ENCODE measurements around the gene TXNL4B. TPM values are rescaled to one million over a fixed set of nuclear protein-coding genes. Genes with fewer than 3 reads are reported as not detected.

Gene TXNL4B
- total RNA-seq, 1 experiment from 2014 or later = 12.2 TPM

- TF ChIP-seq EZH2 (IDR thresholded peaks at IDR 0.05; ENCODE audit: low read depth) (no peak), CTCF (conservative IDR thresholded peaks at IDR 0.05) (peak; percentile 74)
- H3F3A ChIP-seq (ENCODE audit: insufficient read depth, low read depth) = no peaks in the 10 kb centered on the region
- no peaks in the 10 kb centered on the region for H3K9me2 ChIP-seq (ENCODE audit: insufficient read depth)
- peaks cover 23% of the 10 kb centered on the region; the same call in 1 of the 2 replicates for H3K27me3 ChIP-seq (ENCODE audit: insufficient read depth, low read depth)
- intact Hi-C loops (cut with micrococcal nuclease; ENCODE audit: unreplicated experiment) = loop anchor here (1.0 kb wide), 1 partner anchor 33 kb away; no protein-coding TSS in a partner anchor
- no TSS peak for BruUV-seq (replicated peaks)
- ChIA-PET CTCF (interaction anchor here (1.5 kb wide), 1 partner anchor 27 kb away, joined by 6 read pairs; the partner anchor contains the start of genes DHX38 and TXNL4B), POLR2A (ENCODE audit: unreplicated experiment) (no interaction called here)
- no peak overlapping the region for H3K4me3 ChIP-seq
- H3K79me2 ChIP-seq (ENCODE audit: low read depth) = no peaks in the 10 kb centered on the region
- peak in 1 of 2 experiments; percentile 2 for DNase-seq
- H3K27ac ChIP-seq = no peak overlapping the region
- no peaks in the 10 kb centered on the region for H3K4me1 ChIP-seq (replicated peaks; ENCODE audit: insufficient read depth)
- H4K20me1 ChIP-seq (ENCODE audit: insufficient read depth) = no peaks in the 10 kb centered on the region
- no peaks in the 10 kb centered on the region for H3K9me3 ChIP-seq (ENCODE audit: insufficient read depth, low read depth)
- no peak overlapping the region for H2AFZ ChIP-seq
- no peak overlapping the region for H3K4me2 ChIP-seq
- H3K36me3 ChIP-seq (ENCODE audit: low read depth) = no peaks in the 10 kb centered on the region
Observed at GRCh38 chr16:72066747-72067146, 26.7 kb downstream of the TXNL4B start.

GRCh38 chr16:72064361-72064894 is 29.0 kb downstream of the TXNL4B start:
- no peaks in the 10 kb centered on the region for H3K79me2 ChIP-seq (ENCODE audit: low read depth)
- ChIA-PET POLR2A (ENCODE audit: unreplicated experiment) (no interaction called here), CTCF (no interaction called here)
- H3K36me3 ChIP-seq (ENCODE audit: low read depth) = no peaks in the 10 kb centered on the region
- H3K4me2 ChIP-seq = no peak overlapping the region
- no TSS peak for BruUV-seq (replicated peaks)
- no peaks in the 10 kb centered on the region for H3K9me2 ChIP-seq (ENCODE audit: insufficient read depth)
- H3K27me3 ChIP-seq (ENCODE audit: insufficient read depth, low read depth) = peaks cover 31% of the 10 kb centered on the region; the same call in 1 of the 2 replicates
- H4K20me1 ChIP-seq (ENCODE audit: insufficient read depth) = no peaks in the 10 kb centered on the region
- H3K27ac ChIP-seq = no peak overlapping the region
- TF ChIP-seq EZH2 (IDR thresholded peaks at IDR 0.05; ENCODE audit: low read depth) (no peak), CTCF (conservative IDR thresholded peaks at IDR 0.05) (no peak)
- H3F3A ChIP-seq (ENCODE audit: insufficient read depth, low read depth) = no peaks in the 10 kb centered on the region
- intact Hi-C loops (cut with micrococcal nuclease; ENCODE audit: unreplicated experiment) = no loop called here
- no peak overlapping the region for H2AFZ ChIP-seq
- no peak overlapping the region for H3K4me3 ChIP-seq
- no peaks in the 10 kb centered on the region for H3K4me1 ChIP-seq (replicated peaks; ENCODE audit: insufficient read depth)
- no peaks in the 10 kb centered on the region for H3K9me3 ChIP-seq (ENCODE audit: insufficient read depth, low read depth)
- DNase-seq = no peak

DNA sequence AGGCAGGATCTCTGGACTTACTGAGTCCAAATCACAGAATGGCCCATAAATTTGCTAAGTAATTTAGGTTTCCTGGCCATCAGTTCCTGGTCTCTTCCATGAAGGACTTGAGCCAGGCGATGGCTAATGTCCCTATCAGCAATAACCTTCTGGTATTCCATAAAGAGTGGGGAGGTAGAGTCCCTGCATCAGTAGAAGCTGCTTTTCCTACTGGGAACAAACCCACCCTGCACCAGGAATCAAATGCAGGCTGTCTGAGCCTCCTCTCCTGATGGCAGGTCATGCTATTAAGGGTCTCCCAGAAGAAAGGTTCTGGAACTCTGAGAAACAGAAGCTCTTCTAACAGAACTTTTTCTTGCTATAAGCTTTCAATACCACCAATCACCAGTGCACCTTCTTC is 31.9 kb downstream of the TXNL4B start:
- Histone ChIP-seq H4K20me1 (ENCODE audit: insufficient read depth) (no peaks in the 10 kb centered on the region), H3K4me2 (no peak overlapping the region), H3K4me1 (replicated peaks; ENCODE audit: insufficient read depth) (no peaks in the 10 kb centered on the region), H2AFZ (no peak overlapping the region), H3F3A (ENCODE audit: insufficient read depth, low read depth) (no peaks in the 10 kb centered on the region), H3K36me3 (ENCODE audit: low read depth) (no peaks in the 10 kb centered on the region), H3K9me2 (ENCODE audit: insufficient read depth) (no peaks in the 10 kb centered on the region), H3K4me3 (no peak overlapping the region), H3K9me3 (ENCODE audit: insufficient read depth, low read depth) (no peaks in the 10 kb centered on the region), H3K79me2 (ENCODE audit: low read depth) (no peaks in the 10 kb centered on the region), H3K27ac (no peak overlapping the region), H3K27me3 (ENCODE audit: insufficient read depth, low read depth) (peaks cover 43% of the 10 kb centered on the region; the same call in 1 of the 2 replicates)
- ChIA-PET CTCF (no interaction called here), POLR2A (ENCODE audit: unreplicated experiment) (no interaction called here)
- TF ChIP-seq CTCF (conservative IDR thresholded peaks at IDR 0.05) = no peak
- no peak for TF ChIP-seq EZH2 (IDR thresholded peaks at IDR 0.05; ENCODE audit: low read depth)
- no TSS peak for BruUV-seq (replicated peaks)
- intact Hi-C loops (cut with micrococcal nuclease; ENCODE audit: unreplicated experiment) = no loop called here
- DNase-seq = no peak

All from PC-9 (cell line).